ENCODE results near the gene FIP1L1.

- TF ChIP-seq POLR2A (IDR thresholded peaks at IDR 0.05; ENCODE audit: low read length): no peak
- no peak for TF ChIP-seq CTCF (IDR thresholded peaks at IDR 0.05)
- no peak for TF ChIP-seq USF2 (IDR thresholded peaks at IDR 0.05)
- TF ChIP-seq MYC (IDR thresholded peaks at IDR 0.05; ENCODE audit: borderline replicate concordance, low read length): no peak
- TF ChIP-seq GATA3 (IDR thresholded peaks at IDR 0.05; ENCODE audit: borderline replicate concordance): no peak
- TF ChIP-seq HMGXB4 (CRISPR knock-in tag; IDR thresholded peaks at IDR 0.05; ENCODE audit: borderline replicate concordance): no peak
- no peak for TF ChIP-seq EP300 (IDR thresholded peaks at IDR 0.05)
Measured at GRCh38 chr4:53419208-53419607, 41.8 kb downstream of the FIP1L1 start.
